GM18867 (cell line): Measurements from ENCODE around the gene NIPAL4.
"Not testable (repeated sequence)": the region's sequence is repeated elsewhere in the genome, so short reads cannot be mapped to it uniquely, and the experiment has no call there.

ENCODE experiments used
- ATAC-seq: cut with Tn5 transposase; IDR thresholded peaks from one replicate; pipeline ENCODE4 v1.9.1; 2021; ENCODE audit warnings: mild to moderate bottlenecking, moderate library complexity; ENCODE audit not compliant: unreplicated experiment

Gene NIPAL4

GRCh38 chr5:157463081-157463480 is 3.1 kb downstream of the NIPAL4 start:
- no peak for ATAC-seq

DNA sequence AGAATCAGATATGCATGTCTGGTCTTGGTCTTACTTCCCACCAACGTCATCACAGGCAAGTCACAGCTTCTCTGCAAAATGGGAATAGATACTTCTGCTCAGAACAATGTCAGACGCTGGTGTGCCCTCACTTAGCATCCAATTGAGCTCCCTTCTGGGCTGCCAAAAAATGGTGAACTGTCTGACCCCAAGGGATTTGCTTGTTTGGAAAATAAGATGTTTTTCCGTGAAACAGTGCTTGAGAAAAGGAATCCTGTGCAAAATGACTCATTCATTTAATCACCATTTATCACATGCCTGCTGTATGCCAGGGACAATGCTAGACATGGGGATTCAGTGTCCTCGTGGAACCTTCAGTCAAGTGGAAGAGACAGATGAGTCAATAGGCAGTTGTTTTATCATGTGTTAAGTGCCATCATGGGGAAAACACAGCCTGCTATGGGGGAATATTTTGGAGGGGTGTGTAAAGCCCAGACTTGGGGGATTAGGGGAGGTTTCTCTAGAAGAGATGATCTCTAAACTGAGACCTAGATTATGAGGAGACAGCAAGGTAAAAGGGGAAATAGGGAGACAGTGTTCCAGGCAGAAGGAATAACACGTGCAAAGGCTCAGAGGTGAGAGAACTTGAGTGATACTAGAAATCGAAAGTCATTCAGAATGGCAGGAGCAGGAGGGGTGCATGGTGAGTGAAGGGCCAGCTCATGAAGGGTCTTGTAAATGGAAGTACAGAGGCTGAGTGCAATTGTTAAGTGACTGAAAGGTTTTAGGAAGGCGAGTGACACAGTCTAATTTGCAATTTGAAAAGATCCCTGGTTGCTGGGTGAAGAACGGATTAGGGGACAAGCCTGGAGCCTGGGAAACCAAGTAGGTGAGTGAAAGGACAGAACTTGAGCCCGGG is 3.9 kb downstream of the NIPAL4 start:
- ATAC-seq: no peak

DNA sequence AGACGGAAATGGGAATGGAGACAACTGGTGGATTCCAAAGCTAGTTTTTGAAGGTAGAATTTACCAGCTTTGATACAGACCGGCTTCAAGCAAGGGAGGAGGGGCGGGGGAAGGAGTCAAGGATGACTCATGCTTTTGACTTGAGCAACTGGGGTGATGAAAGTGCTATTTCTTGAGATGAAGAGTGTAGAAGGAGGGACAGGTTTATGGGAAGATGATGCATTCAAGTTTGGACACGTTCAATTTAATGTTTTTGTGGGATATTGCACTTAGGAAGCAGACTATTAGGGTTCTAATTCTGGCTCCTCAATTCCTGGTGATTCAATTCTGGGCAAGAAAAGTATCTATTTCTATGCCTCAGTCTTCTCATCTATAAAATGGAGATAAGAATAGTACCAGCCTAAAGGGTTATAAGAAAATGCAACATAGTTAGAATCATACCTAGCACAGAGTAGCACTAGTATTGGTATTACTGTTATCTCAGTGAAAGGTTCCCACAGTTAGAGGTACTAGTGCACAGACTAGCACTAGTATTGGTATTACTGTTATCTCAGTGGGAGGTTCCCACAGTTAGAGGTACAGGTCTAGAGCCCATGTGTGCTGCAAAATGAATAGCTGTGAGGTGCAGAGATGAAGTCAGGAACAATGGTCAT is 4.6 kb downstream of the NIPAL4 start:
- peak; percentile 92 for ATAC-seq

GRCh38 chr5:157468293-157468965 is 8.4 kb downstream of the NIPAL4 start:
- no peak for ATAC-seq

DNA sequence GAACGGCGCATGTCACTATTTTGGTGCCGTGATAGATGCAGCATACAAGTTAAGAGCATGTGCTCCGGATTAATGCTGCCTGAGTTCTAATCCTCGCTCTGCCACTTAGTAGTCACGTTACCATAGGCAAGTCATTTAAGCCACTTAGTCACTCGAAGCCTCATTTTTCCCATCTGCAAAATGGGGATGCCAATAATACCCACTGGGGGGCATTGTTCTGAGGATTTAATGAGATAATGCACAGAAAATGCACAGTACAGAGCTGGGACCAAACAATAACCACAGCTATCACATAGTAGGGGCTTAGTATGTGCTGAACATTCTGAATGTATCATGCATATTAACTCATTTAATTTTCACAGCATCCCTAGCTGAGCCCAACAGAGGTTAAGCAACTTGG is 9.1 kb downstream of the NIPAL4 start:
- no peak for ATAC-seq

- no peak for ATAC-seq
Measured at GRCh38 chr5:157469687-157470086, 9.7 kb downstream of the NIPAL4 start.

DNA sequence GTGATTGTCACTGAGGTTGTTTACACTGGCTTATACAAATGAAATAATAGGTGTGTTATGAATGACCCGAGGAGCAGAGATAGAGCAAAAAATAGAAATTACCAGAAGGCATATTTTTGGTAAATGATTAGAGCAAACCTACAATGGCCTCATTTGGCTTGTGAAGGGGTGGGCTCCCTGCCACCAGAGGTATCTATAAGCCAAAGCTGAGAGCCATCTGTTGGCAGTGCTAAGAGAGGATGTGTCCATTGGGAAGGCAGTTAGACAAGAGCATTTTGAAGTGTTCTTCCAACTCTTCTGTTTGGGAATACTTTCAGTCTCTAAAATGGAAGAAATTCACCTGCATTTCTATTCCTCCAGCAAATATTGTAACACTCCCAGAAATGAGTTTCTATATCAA is 10.6 kb downstream of the NIPAL4 start:
- no peak for ATAC-seq

GRCh38 chr5:157471709-157472108 is 11.7 kb downstream of the NIPAL4 start:
- ATAC-seq: no peak

- no peak for ATAC-seq
Measured at GRCh38 chr5:157473383-157474320, 13.6 kb downstream of the NIPAL4 start.

GRCh38 chr5:157475432-157475831 is 15.4 kb downstream of the NIPAL4 start:
- ATAC-seq: no peak

DNA sequence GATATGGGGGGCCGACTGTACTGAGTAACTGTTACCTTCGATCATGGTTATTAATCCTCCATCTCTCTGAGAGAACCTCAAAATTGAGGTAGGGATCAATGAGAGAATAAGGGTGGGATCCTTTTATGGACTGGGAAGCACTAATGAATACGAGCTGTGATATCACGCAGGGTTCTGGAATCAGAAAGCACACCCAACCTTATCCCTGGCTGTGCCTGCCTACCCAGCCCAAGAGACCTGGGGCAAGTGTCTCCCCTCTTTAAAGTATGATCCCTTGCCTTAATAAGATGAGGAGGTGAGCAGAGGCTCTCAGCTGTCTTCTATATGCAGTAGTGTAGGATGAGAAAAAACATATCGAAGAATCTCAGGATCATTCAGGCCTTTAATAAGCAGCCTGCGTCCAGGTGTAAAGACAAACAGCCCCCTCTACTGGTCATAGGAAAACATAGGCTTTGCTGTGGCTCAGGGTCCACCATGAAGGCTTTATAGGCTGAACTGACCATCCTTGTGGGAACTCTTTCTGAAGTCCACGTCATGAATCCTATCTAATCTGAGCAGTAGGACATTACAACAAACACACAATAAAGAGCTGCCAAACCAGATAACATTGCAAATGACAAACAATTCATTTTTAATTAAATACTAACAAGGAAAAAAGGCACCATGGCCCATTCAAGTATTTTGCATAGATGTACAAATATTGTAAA is 16.8 kb downstream of the NIPAL4 start:
- ATAC-seq: peak; percentile 68

DNA sequence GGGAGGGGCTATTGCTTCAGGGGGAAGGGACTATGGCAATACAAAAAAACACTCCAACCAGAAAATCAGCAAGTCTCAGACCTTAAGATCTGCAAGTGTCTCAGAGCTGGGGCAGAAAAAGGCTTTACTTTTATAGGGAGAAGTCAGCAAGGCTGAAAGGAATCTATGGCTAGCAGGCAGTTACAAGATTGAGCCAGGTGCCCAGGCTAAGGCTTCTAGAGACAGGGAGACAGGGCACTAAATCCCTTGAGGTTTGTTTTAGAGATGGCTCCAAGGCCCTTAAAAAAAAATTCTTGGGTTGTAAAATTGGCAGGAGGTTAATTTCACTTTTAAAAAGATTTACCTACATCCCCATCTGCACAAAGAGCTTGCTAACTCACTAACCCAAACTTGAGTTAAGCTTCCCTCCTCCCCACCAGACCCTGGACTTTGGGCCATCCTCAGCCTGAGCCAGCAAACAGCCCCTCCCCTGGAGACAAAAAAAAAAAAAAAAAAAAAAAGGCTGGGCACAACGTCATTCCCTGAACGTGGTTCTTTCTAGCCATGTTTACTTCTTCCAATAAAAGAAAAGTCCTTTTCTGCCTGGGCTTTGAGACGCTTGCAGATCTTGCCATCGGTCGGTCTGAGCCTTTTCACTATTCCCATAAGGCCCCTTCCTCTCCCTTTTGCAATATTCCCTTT is 17.9 kb downstream of the NIPAL4 start:
- no peak for ATAC-seq

- ATAC-seq: no peak
Measured at GRCh38 chr5:157478726-157479125, 18.7 kb downstream of the NIPAL4 start.

GRCh38 chr5:157479166-157479565 is 19.2 kb downstream of the NIPAL4 start:
- ATAC-seq: no peak

DNA sequence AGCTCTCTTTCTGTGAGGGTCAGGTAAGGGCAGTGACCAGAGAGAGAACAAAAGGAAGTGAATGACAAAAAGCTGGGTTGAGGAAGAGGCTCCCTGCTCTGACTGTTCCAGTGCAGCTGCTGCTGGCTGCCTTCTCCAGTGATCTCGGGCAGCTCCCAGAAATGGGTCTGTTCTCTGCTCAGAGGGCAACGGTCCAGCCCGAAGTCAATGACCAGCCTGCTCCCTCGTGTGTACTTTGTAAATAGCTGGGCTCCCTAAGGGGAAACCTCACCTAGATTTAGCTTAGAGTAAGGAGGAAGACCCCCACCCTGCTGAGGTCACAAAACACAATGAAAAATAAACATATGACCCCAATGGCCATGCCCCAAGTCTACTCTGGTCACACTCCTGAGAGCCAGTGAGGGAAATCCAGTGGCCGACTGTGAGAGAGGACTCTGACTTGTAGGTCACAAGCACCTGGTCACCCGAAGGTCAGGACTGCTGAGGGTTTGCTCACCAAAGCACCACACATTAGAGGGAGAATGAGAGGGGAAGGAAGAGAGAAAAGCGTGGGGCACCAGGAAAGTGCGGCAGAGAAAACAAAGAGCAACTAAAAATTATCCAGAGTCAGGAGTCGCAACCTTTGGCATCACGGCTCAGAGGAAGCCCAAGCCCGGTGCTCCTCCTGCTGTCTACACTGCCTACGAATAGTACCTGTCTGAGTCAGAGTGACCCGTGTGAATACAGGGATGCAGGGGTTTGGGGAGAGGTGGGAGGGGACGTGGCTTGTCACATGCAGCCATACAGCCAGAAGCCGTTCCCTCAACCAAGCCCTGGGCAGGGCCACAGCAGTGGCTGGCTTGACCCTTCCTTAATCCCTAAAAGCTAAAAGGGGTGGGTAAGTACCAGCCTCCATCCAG is 19.8 kb downstream of the NIPAL4 start:
- no peak for ATAC-seq

GRCh38 chr5:157481265-157481664 is 21.3 kb downstream of the NIPAL4 start:
- peak; percentile 40 for ATAC-seq

DNA sequence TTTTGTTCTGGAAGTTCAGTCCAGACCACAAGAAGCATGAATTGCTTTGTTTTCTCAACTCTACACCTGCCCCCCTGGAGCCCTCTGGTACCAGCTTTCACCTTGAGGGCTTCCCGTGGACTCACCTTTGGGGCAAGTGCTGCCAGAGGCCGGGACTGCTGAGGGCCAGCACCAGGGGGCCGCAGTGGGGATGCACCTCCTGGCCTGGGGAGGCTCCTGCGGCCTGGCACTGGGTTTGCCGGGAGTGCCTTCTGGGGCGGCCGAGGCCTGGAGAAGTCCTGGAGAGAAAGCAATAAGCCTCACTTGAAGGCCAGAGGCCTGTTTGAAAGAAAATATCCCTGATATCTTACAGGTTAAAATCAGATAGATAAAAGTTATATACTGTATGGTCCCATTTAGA is 21.7 kb downstream of the NIPAL4 start:
- ATAC-seq: no peak

DNA sequence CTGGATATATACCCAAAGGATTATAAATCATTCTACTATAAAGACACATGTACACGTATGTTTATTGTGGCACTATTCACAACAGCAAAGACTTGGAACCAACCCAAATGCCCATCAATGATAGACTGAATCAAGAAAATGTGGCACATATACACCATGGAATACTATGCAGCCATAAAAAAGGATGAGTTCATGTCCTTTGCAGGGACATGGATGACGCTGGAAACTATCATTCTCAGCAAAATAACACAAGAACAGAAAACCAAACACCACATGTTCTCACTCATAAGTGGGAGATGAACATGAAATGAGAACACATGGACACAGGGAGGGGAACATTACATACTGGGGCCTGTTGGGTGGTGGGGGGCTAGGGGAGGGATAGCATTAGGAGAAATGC is 22.7 kb downstream of the NIPAL4 start:
- ATAC-seq: not testable (repeated sequence)
